ENCODE results near the gene WAPL.

DNA sequence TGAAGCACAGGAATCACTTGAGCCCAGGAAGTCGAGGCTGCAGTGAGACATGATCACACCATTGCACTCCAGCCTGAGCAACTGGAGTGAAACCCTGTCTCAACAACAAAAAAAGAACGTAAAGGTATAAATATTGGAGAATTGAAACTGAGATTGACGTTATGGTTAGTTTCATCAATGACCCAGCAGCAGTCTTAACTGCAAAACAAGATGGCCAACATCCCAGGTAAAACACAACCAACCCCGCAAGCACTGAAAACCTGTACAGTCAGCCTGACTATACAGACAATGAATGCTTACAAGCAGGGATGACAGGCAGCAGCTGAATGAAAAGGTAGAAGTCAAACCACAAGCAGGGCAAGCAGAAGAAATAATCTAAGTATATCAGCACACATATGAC is 34.7 kb downstream of the WAPL start:
- TF ChIP-seq POLR2AphosphoS5 (IDR thresholded peaks at IDR 0.05; ENCODE audit: borderline replicate concordance, low read depth, low read length) (no peak), EZH2 (IDR thresholded peaks at IDR 0.05) (no peak), FOXP2 (optimal IDR thresholded peaks at IDR 0.05; ENCODE audit: control extremely low read depth, extremely low read length, insufficient read depth) (no peak)

All from SK-N-MC (cell line).